SKM-1 treated with dmso at 0.1 percent for 144 hours (cell line): ENCODE results near the gene PFKFB3.
"Not testable (repeated sequence)": the region's sequence is repeated elsewhere in the genome, so short reads cannot be mapped to it uniquely, and the experiment has no call there.

Experiments
- DNase-seq: peaks from one replicate; lab custom pipeline; 2025; ENCODE audit not compliant: unreplicated experiment; lab: John Stamatoyannopoulos, UW

The PFKFB3 gene

GRCh38 chr10:6177880-6178281, 24.9 kb upstream of the PFKFB3 start:
- DNase-seq: no peak

- DNase-seq: no peak
Measured at GRCh38 chr10:6178581-6178980, 24.2 kb upstream of the PFKFB3 start.

GRCh38 chr10:6179078-6179477, 23.7 kb upstream of the PFKFB3 start:
- no peak for DNase-seq

- no peak for DNase-seq
Measured at GRCh38 chr10:6180480-6181110, 22.1 kb upstream of the PFKFB3 start.

GRCh38 chr10:6181249-6181648, 21.5 kb upstream of the PFKFB3 start:
- no peak for DNase-seq

- DNase-seq: no peak
Measured at GRCh38 chr10:6182454-6183098, 20.2 kb upstream of the PFKFB3 start.

GRCh38 chr10:6185039-6185716, 17.6 kb upstream of the PFKFB3 start:
- DNase-seq: no peak

- DNase-seq: no peak
Measured at GRCh38 chr10:6186894-6187256, 15.9 kb upstream of the PFKFB3 start.

GRCh38 chr10:6187278-6187677, 15.5 kb upstream of the PFKFB3 start:
- DNase-seq: no peak

- not testable (repeated sequence) for DNase-seq
Measured at GRCh38 chr10:6190033-6190432, 12.7 kb upstream of the PFKFB3 start.

- DNase-seq: no peak
Measured at GRCh38 chr10:6191147-6191546, 11.6 kb upstream of the PFKFB3 start.

- DNase-seq: no peak
Measured at GRCh38 chr10:6191569-6191968, 11.2 kb upstream of the PFKFB3 start.

- not testable (repeated sequence) for DNase-seq
Measured at GRCh38 chr10:6193342-6193741, 9.4 kb upstream of the PFKFB3 start.

- DNase-seq: no peak
Measured at GRCh38 chr10:6194311-6194710, 8.4 kb upstream of the PFKFB3 start.

- DNase-seq: no peak
Measured at GRCh38 chr10:6195376-6195775, 7.4 kb upstream of the PFKFB3 start.

- no peak for DNase-seq
Measured at GRCh38 chr10:6195846-6196245, 6.9 kb upstream of the PFKFB3 start.

- not testable (repeated sequence) for DNase-seq
Measured at GRCh38 chr10:6196524-6196923, 6.2 kb upstream of the PFKFB3 start.

GRCh38 chr10:6197321-6197720, 5.4 kb upstream of the PFKFB3 start:
- no peak for DNase-seq

- DNase-seq: no peak
Measured at GRCh38 chr10:6198171-6198570, 4.6 kb upstream of the PFKFB3 start.

- no peak for DNase-seq
Measured at GRCh38 chr10:6199131-6199733, 3.5 kb upstream of the PFKFB3 start.

- no peak for DNase-seq
Measured at GRCh38 chr10:6200440-6200733, 2.3 kb upstream of the PFKFB3 start.
